Measurements from ENCODE around the gene SHISAL1.

DNA sequence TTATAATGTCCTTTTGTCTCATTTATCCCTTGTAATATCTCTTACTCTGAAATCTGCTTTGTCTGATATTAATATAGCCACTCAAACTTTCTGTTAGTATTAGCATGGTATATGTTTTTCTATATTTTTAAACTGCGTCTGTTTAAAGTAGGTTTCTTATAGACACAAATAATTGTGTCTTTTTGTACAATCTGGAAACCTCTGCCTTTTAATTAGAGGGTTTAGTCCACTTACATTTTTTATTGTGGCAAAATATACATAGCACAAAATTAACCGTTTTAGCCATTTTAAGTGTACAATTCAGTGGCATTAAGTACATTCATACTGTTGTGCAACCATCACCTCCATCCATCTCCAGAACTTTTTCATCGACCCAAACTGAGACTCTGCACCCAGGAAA, 103.4 kb downstream of the SHISAL1 start:
- no peak for TF ChIP-seq EZH2 (IDR thresholded peaks at IDR 0.05; ENCODE audit: insufficient read depth, poor library complexity, severe bottlenecking)
- TF ChIP-seq EZH2phosphoT487 (IDR thresholded peaks at IDR 0.05; ENCODE audit: insufficient read depth, low read depth), result no peak
